BLaER1 (cell line): ENCODE results near the gene MRPS27.

ENCODE experiments used
- H3K27ac ChIP-seq: shearing (Covaris generic); formaldehyde crosslinking; 2 replicates; pipeline ENCODE4 v1.8.1; 2022
- H3K27me3 ChIP-seq: shearing (Covaris generic); formaldehyde crosslinking; 2 replicates; pipeline ENCODE4 v1.8.1; 2022
- H3K36me3 ChIP-seq: shearing (Covaris generic); formaldehyde crosslinking; 2 replicates; pipeline ENCODE4 v1.8.1; 2022
- H3K4me1 ChIP-seq: shearing (Covaris generic); formaldehyde crosslinking; 2 replicates; pipeline ENCODE4 v1.8.1; 2022
- H3K4me2 ChIP-seq: shearing (Covaris generic); formaldehyde crosslinking; 2 replicates; pipeline ENCODE4 v1.8.1; 2022
- H3K4me3 ChIP-seq: shearing (Covaris generic); formaldehyde crosslinking; 2 replicates; pipeline ENCODE4 v1.8.1; 2022
- H3K9ac ChIP-seq: shearing (Covaris generic); formaldehyde crosslinking; 2 replicates; pipeline ENCODE4 v1.8.1; 2022
- H3K9me3 ChIP-seq: shearing (Covaris generic); formaldehyde crosslinking; 2 replicates; pipeline ENCODE4 v1.8.1; 2022
- H4K20me1 ChIP-seq: shearing (Covaris generic); formaldehyde crosslinking; 2 replicates; pipeline ENCODE4 v1.8.1; 2022
- Cebpa-rat ChIP-seq: shearing (Covaris generic); IDR thresholded peaks from 2 replicates; pipeline ENCODE4 v1.8.1; 2022

The MRPS27 gene

GRCh38 chr5:72271702-72272101 lies 48.3 kb downstream of the MRPS27 start:
- Histone ChIP-seq H3K36me3 (peaks cover 48% of the 10 kb centered on the region; the same call in 1 of the 2 replicates), H3K9me3 (peaks cover 9% of the 10 kb centered on the region), H3K4me2 (no peak overlapping the region), H4K20me1 (0 out of 2 replicates have a peak, but pooled peaks cover 5% of the 10 kb centered on the region), H3K4me1 (0 out of 2 replicates have a peak, but pooled peaks cover 6% of the 10 kb centered on the region), H3K9ac (no peak overlapping the region), H3K4me3 (no peak overlapping the region), H3K27ac (no peak overlapping the region), H3K27me3 (no peaks in the 10 kb centered on the region)
- TF ChIP-seq Cebpa-rat = no peak

- Histone ChIP-seq H3K4me3 (no peak overlapping the region), H3K27ac (no peak overlapping the region), H3K4me2 (no peak overlapping the region), H4K20me1 (0 out of 2 replicates have a peak, but pooled peaks cover 5% of the 10 kb centered on the region), H3K9me3 (no peaks in the 10 kb centered on the region), H3K4me1 (0 out of 2 replicates have a peak, but pooled peaks cover 3% of the 10 kb centered on the region), H3K9ac (no peak overlapping the region), H3K36me3 (peaks cover 36% of the 10 kb centered on the region; the same call in 1 of the 2 replicates), H3K27me3 (no peaks in the 10 kb centered on the region)
- TF ChIP-seq Cebpa-rat = no peak
Measured at GRCh38 chr5:72270037-72270436, 50.0 kb downstream of the MRPS27 start.

GRCh38 chr5:72269411-72269780 lies 50.6 kb downstream of the MRPS27 start:
- H3K9me3 ChIP-seq = 0 out of 2 replicates have a peak, but pooled peaks cover 4% of the 10 kb centered on the region
- H3K9ac ChIP-seq = no peak overlapping the region
- TF ChIP-seq Cebpa-rat = no peak
- no peak overlapping the region for H3K4me3 ChIP-seq
- H3K4me2 ChIP-seq = no peak overlapping the region
- peaks cover 36% of the 10 kb centered on the region; the same call in 1 of the 2 replicates for H3K36me3 ChIP-seq
- H3K27ac ChIP-seq = no peak overlapping the region
- 0 out of 2 replicates have a peak, but pooled peaks cover 5% of the 10 kb centered on the region for H4K20me1 ChIP-seq
- no peaks in the 10 kb centered on the region for H3K4me1 ChIP-seq
- H3K27me3 ChIP-seq = no peaks in the 10 kb centered on the region

- H3K4me1 ChIP-seq = no peaks in the 10 kb centered on the region
- 0 out of 2 replicates have a peak, but pooled peaks cover 5% of the 10 kb centered on the region for H4K20me1 ChIP-seq
- no peak overlapping the region for H3K27ac ChIP-seq
- no peak for TF ChIP-seq Cebpa-rat
- peaks cover 32% of the 10 kb centered on the region; the same call in 1 of the 2 replicates for H3K36me3 ChIP-seq
- no peak overlapping the region for H3K4me3 ChIP-seq
- no peaks in the 10 kb centered on the region for H3K27me3 ChIP-seq
- no peak overlapping the region for H3K4me2 ChIP-seq
- H3K9me3 ChIP-seq = 0 out of 2 replicates have a peak, but pooled peaks cover 4% of the 10 kb centered on the region
- H3K9ac ChIP-seq = no peak overlapping the region
Measured at GRCh38 chr5:72268753-72269410, 51.2 kb downstream of the MRPS27 start.

GRCh38 chr5:72268260-72268659 lies 51.8 kb downstream of the MRPS27 start:
- 0 out of 2 replicates have a peak, but pooled peaks cover 4% of the 10 kb centered on the region for H3K9me3 ChIP-seq
- H3K4me3 ChIP-seq = no peak overlapping the region
- H3K4me1 ChIP-seq = no peaks in the 10 kb centered on the region
- 0 out of 2 replicates have a peak, but pooled peaks cover 5% of the 10 kb centered on the region for H4K20me1 ChIP-seq
- no peak overlapping the region for H3K4me2 ChIP-seq
- no peak overlapping the region for H3K27ac ChIP-seq
- H3K27me3 ChIP-seq = no peaks in the 10 kb centered on the region
- peaks cover 29% of the 10 kb centered on the region; the same call in 1 of the 2 replicates for H3K36me3 ChIP-seq
- H3K9ac ChIP-seq = no peak overlapping the region
- TF ChIP-seq Cebpa-rat = no peak

GRCh38 chr5:72267685-72268084 lies 52.4 kb downstream of the MRPS27 start:
- H3K4me2 ChIP-seq = no peak overlapping the region
- 0 out of 2 replicates have a peak, but pooled peaks cover 5% of the 10 kb centered on the region for H4K20me1 ChIP-seq
- no peak for TF ChIP-seq Cebpa-rat
- no peak overlapping the region for H3K27ac ChIP-seq
- H3K4me3 ChIP-seq = no peak overlapping the region
- H3K4me1 ChIP-seq = no peaks in the 10 kb centered on the region
- 0 out of 2 replicates have a peak, but pooled peaks cover 4% of the 10 kb centered on the region for H3K9me3 ChIP-seq
- H3K36me3 ChIP-seq = peaks cover 25% of the 10 kb centered on the region; the same call in 1 of the 2 replicates
- H3K9ac ChIP-seq = no peak overlapping the region
- no peaks in the 10 kb centered on the region for H3K27me3 ChIP-seq

- H3K27me3 ChIP-seq = no peaks in the 10 kb centered on the region
- peaks cover 22% of the 10 kb centered on the region for H3K36me3 ChIP-seq
- H3K9me3 ChIP-seq = 0 out of 2 replicates have a peak, but pooled peaks cover 4% of the 10 kb centered on the region
- H3K4me1 ChIP-seq = no peaks in the 10 kb centered on the region
- TF ChIP-seq Cebpa-rat = no peak
- no peak overlapping the region for H3K4me2 ChIP-seq
- H3K27ac ChIP-seq = no peak overlapping the region
- H3K9ac ChIP-seq = no peak overlapping the region
- H3K4me3 ChIP-seq = no peak overlapping the region
- 0 out of 2 replicates have a peak, but pooled peaks cover 5% of the 10 kb centered on the region for H4K20me1 ChIP-seq
Measured at GRCh38 chr5:72266862-72267261, 53.2 kb downstream of the MRPS27 start.

GRCh38 chr5:72265032-72265877 lies 54.8 kb downstream of the MRPS27 start:
- Histone ChIP-seq H3K4me3 (no peak overlapping the region), H3K27ac (no peak overlapping the region)

GRCh38 chr5:72256536-72256935 lies 63.5 kb downstream of the MRPS27 start:
- no peaks in the 10 kb centered on the region for H3K27me3 ChIP-seq
- H4K20me1 ChIP-seq = peaks cover 4% of the 10 kb centered on the region; the same call in 1 of the 2 replicates
- TF ChIP-seq Cebpa-rat = no peak
- no peak overlapping the region for H3K4me3 ChIP-seq
- no peak overlapping the region for H3K9ac ChIP-seq
- H3K4me1 ChIP-seq = no peaks in the 10 kb centered on the region
- H3K9me3 ChIP-seq = no peaks in the 10 kb centered on the region
- peaks cover 47% of the 10 kb centered on the region for H3K36me3 ChIP-seq
- H3K27ac ChIP-seq = no peak overlapping the region
- H3K4me2 ChIP-seq = no peak overlapping the region

More at GRCh38 chr5:72265032-72265877, 54.8 kb downstream of the MRPS27 start:
- Histone ChIP-seq H3K9ac (no peak overlapping the region), H3K27me3 (no peaks in the 10 kb centered on the region), H3K9me3 (0 out of 2 replicates have a peak, but pooled peaks cover 4% of the 10 kb centered on the region), H3K4me2 (no peak overlapping the region), H4K20me1 (0 out of 2 replicates have a peak, but pooled peaks cover 5% of the 10 kb centered on the region), H3K4me1 (no peaks in the 10 kb centered on the region), H3K36me3 (peaks cover 34% of the 10 kb centered on the region)
- TF ChIP-seq Cebpa-rat = no peak
